C4-2B (cell line): ENCODE measurements around the gene SMPD3.

Experiments
- H3K27ac ChIP-seq: fragments of 450-650 bp; 2 replicates; pipeline ENCODE4 v1.5.1; 2017
- CTCF ChIP-seq: fragments of 450-650 bp; conservative IDR thresholded peaks from 2 replicates; pipeline ENCODE4 v1.5.1; 2017; ENCODE audit warnings: mild to moderate bottlenecking
- ZFX ChIP-seq: fragments of 450-650 bp; IDR thresholded peaks from 2 replicates; pipeline ENCODE4 v1.6.1; 2017

SMPD3 gene

DNA sequence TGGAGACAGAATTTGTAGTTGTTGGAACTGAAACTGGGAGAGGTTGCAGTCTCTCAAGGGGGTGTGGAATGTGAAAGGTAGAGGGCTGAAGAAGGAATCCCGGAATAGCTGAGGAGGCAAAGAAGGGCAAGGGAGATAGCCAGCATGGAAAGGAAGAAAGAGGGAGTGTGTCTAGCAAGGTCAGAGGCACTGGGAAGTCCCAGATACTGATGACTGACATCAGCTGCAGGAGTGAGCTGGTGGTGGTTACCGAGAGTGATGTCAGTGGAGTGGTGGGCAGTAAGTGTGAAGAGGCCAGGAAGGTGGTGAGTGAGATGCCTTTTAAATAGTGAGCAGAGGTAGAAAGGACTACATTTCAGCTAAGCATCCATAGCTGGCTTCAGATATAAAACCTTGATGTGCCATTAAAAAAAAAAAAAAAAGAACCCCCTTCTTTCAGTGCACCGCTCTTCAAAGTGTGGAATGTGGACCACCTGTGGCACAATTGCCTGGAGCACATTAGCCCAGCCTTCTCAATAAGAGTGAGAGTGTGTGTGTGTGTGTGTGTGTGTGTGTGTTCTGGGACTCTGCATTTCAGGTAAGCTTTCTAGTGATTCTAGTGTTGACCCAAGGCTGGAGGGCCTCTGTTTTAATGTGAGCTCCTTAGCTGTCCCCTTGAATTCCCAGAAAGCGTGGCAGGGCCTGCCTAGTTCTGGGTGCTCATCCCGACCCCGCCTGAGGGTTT lies 129.0 kb downstream of the SMPD3 start:
- TF ChIP-seq CTCF (no peak), ZFX (no peak)
- H3K27ac ChIP-seq: no peak overlapping the region

DNA sequence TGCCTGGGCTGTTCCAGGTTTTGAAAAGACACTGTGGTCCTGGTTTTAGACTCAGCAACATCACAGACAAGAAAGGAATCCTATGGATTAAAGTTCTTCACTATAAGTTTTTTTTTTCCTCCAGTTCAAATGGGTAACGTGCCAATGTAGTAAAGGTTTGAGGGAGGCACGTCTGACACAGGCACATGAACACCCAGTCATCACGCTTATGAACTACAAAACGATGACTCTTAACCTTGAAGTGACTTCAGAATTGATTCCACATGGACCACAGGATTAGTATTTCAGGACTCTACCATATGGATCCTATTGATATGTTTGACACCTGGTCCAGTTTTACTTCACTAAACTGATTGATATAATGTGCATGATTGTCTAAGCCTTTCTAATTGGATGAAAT lies 135.2 kb downstream of the SMPD3 start:
- TF ChIP-seq ZFX (no peak), CTCF (no peak)
- no peak overlapping the region for H3K27ac ChIP-seq

- H3K27ac ChIP-seq: peak within 1 kb of the TSS; percentile 95
These were observed 137.4 kb downstream of the SMPD3 start, which contains the start of the genes PRMT7 and SLC7A6OS for GRCh38 chr16:68310774-68311511. PRMT7 (plus strand) TSS chr16:68311019; CDS start chr16:68315980, 4,961 bp downstream. SLC7A6OS (minus strand) TSS chr16:68310946; CDS start chr16:68310926, 20 bp downstream.

DNA sequence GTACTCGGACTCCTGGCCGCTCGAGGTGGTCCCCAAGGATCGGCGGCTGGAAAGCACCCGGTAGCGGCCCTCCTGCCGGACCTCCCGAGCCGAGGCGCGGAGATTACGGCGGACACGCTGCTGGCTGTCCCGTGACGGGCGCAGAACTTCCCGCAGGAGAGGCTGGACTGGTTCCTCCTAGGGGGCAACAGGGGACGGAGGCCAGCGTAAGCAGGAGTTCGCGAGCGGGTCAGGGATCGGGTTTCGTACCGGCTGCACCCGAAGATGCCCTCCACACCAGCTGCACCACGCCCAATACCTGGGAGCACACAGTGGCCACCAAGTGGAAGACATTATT lies 137.9 kb downstream of the SMPD3 start:
- H3K27ac ChIP-seq: peak overlapping the region; percentile 95
- TF ChIP-seq ZFX: no peak
- TF ChIP-seq CTCF: no peak

More at GRCh38 chr16:68310774-68311511, 137.4 kb downstream of the SMPD3 start, which contains the start of the genes PRMT7 and SLC7A6OS:
- TF ChIP-seq ZFX (peak; percentile 59; the same call in 1 of the 2 replicates), CTCF (no peak; the same call in 1 of the 2 replicates)

- peak overlapping the region; percentile 95 for H3K27ac ChIP-seq
- TF ChIP-seq ZFX (no peak), CTCF (no peak)
These were observed 138.5 kb downstream of the SMPD3 start for GRCh38 chr16:68309799-68310198.
